SK-N-SH treated with all-trans-retinoic acid at 6 μM for 48 hours (cell line): ENCODE data around the gene FNDC3A.

Source experiments
- ESRRG ChIP-seq: fragments of 250-450 bp; sonication (Bioruptor Pico); IDR thresholded peaks from 2 replicates; pipeline ENCODE4 v1.6.1; 2021; ENCODE audit warnings: mild to moderate bottlenecking
- ISL1 ChIP-seq: fragments of 250-450 bp; sonication (Bioruptor Pico); IDR thresholded peaks from 2 replicates; pipeline ENCODE4 v2.1.2; 2022; ENCODE audit warnings: mild to moderate bottlenecking, moderate library complexity
- PATZ1 ChIP-seq: fragments of 250-450 bp; sonication (Bioruptor Pico); IDR thresholded peaks from 2 replicates; pipeline ENCODE4 v1.8.0; 2020; ENCODE audit warnings: mild to moderate bottlenecking, moderate library complexity, borderline replicate concordance
- TOX ChIP-seq: fragments of 250-450 bp; sonication (Bioruptor Pico); IDR thresholded peaks from 2 replicates; pipeline ENCODE4 v1.8.0; 2021; ENCODE audit warnings: mild to moderate bottlenecking, moderate library complexity, borderline replicate concordance
- ZFP30 ChIP-seq: fragments of 450-650 bp; formaldehyde crosslinking; IDR thresholded peaks from 2 replicates; pipeline ENCODE4 v1.5.0; 2022; ENCODE audit warnings: mild to moderate bottlenecking, moderate library complexity
- ZNF565 ChIP-seq: fragments of 450-650 bp; formaldehyde crosslinking; conservative IDR thresholded peaks from 2 replicates; pipeline ENCODE4 v1.5.0; 2020; ENCODE audit warnings: low read depth, mild to moderate bottlenecking, moderate library complexity
- ZNF70 ChIP-seq: fragments of 450-650 bp; formaldehyde crosslinking; IDR thresholded peaks from 2 replicates; pipeline ENCODE4 v1.5.0; 2020; ENCODE audit warnings: mild to moderate bottlenecking, moderate library complexity

GRCh38 chr13:49251326-49251725 is 275.6 kb downstream of the FNDC3A start:
- TF ChIP-seq TOX (CRISPR knock-in tag) = no peak
- no peak for TF ChIP-seq ZNF70 (CRISPR knock-in tag)
- TF ChIP-seq ZFP30 (CRISPR knock-in tag) = no peak
- no peak for TF ChIP-seq ESRRG (CRISPR knock-in tag)
- no peak for TF ChIP-seq ZNF565 (CRISPR knock-in tag)
- TF ChIP-seq PATZ1 (CRISPR knock-in tag) = no peak
- TF ChIP-seq ISL1 (CRISPR knock-in tag) = no peak
